HG03135 (cell line): ENCODE results near the gene ACSM2A.
"Not testable (repeated sequence)": the region's sequence is repeated elsewhere in the genome, so short reads cannot be mapped to it uniquely, and the experiment has no call there.

ENCODE experiments used
- ATAC-seq: cut with Tn5 transposase; IDR thresholded peaks from one replicate; pipeline ENCODE4 v1.9.1; 2021; ENCODE audit warnings: mild to moderate bottlenecking, moderate library complexity; ENCODE audit not compliant: unreplicated experiment

Gene ACSM2A

GRCh38 chr16:20446652-20447393 lies 4.5 kb upstream of the ACSM2A start:
- not testable (repeated sequence) for ATAC-seq

DNA sequence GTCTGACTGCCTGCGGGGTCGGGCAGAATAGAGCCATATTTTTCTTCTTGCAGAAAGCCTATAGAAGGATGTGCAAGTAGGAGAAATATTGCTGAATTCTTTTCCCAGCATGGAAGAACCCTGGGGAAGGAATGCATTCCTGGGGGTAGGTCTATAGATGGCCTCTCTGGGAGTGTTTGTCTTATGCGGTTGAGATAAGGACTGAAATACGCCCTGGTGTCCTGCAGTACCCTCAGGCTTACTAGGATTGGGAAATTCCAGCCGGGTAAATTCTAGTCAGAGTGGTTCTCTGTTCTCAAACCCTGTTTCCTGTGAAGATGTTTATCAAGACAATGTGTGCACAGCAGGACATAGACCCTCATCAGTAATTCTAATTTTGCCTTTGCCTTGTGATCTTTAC lies 2.3 kb downstream of the ACSM2A start:
- not testable (repeated sequence) for ATAC-seq

- ATAC-seq: not testable (repeated sequence)
These were observed 7.9 kb downstream of the ACSM2A start for GRCh38 chr16:20459227-20459626.

DNA sequence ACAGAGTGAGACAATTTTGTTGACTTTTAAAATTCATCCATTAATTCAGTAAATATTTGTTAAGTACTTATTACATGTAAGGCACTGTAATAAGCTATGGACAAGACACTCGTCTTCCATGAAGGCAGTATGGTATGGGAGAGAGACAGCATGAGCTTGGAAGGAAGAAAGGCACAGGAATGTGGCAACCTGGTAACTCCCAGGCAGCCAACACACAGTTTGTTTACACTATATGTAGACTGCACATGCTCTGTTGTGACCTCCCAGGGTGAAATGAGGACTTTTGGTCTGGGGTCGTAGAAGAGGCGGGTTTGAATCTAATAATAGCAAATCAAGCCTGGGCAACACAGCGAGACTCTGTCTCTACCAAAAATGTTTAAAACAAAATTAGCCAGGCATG lies 9.0 kb downstream of the ACSM2A start:
- ATAC-seq: not testable (repeated sequence)

GRCh38 chr16:20468954-20469353 lies 17.6 kb downstream of the ACSM2A start:
- ATAC-seq: not testable (repeated sequence)

DNA sequence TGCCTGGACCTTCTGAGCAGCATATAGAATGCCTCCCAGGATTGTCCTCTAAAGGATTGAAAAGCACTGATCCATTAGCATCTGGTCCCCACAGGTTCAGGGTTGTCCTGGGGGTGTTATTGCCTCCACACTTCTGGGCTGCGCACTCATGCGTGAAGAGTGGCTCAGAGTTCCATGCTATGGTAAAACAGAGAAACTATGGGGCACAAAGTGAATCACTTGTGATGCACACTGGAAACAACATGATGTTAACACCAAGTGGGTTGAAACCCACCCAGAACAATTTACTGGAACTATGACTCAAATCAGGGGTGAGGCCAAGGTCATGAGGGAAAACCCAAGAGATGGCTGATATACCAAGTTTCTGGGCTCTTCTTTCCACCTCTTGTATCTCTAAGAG lies 18.6 kb downstream of the ACSM2A start:
- ATAC-seq: not testable (repeated sequence)

GRCh38 chr16:20470732-20471131 lies 19.4 kb downstream of the ACSM2A start:
- not testable (repeated sequence) for ATAC-seq

- ATAC-seq: not testable (repeated sequence)
These were observed 25.9 kb downstream of the ACSM2A start for GRCh38 chr16:20477188-20477744.

DNA sequence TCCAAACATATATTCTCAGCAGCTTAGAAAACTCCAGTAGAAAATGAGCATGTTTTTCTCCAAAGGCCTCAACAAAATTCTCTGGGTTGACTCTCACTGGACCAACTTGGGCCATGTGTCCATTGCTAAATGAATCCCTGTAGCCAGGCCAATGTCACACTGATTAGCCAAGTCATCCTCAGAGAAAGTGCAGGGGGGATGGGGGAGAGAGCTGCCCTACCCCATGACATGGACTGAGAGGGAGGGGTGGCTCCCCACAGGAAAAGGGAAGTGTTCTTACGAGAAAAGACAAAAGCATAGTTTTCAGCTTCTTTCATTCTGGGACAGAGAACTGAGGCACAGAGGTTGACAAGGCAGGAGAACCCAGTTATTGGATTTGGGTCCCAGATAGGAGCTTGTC lies 32.7 kb downstream of the ACSM2A start:
- not testable (repeated sequence) for ATAC-seq

DNA sequence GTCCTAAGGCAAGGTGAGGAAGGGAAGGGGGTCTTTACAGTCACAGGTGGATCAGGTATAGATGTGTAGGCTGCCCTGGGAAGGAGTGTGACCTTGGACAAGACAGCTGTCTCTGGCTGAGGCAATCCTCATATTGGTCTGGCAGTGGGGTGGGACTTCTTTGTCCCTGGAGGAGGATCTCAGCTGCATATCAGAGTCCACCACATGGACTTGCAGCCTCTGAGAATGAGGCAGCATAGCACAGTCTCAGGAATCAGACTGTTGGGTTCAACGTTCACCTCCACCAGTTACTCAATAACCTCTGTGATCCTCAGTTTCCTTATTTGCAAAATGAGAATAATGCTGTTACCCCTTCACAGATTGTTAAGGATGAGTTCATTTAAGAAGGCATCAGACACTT lies 33.4 kb downstream of the ACSM2A start:
- ATAC-seq: no peak

GRCh38 chr16:20485408-20485807 lies 34.1 kb downstream of the ACSM2A start:
- ATAC-seq: no peak

GRCh38 chr16:20490994-20491393 lies 39.7 kb downstream of the ACSM2A start:
- ATAC-seq: not testable (repeated sequence)

- ATAC-seq: not testable (repeated sequence)
These were observed 40.1 kb downstream of the ACSM2A start for GRCh38 chr16:20491448-20491847.

DNA sequence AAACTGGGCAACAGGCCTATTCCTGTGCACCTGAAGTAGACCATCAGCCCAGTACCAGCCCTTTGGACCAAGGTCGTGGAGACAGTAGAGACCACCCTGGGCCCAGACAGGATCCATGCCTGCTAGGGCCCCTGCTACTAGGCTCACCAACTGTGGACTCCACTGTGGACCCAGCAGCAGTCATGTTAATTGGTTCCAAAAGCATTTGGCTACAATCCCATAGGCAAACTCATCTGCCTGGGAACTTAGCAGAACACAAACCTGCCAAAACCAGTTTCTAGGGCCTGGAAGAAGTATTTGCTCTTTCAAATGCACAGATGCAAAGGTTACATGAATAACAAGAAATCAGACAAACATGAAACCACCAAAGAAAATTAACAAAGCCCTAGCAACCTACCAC lies 53.1 kb downstream of the ACSM2A start:
- ATAC-seq: no peak

- ATAC-seq: no peak
These were observed 56.0 kb downstream of the ACSM2A start for GRCh38 chr16:20507280-20507679.

GRCh38 chr16:20510323-20510722 lies 59.0 kb downstream of the ACSM2A start:
- ATAC-seq: no peak

DNA sequence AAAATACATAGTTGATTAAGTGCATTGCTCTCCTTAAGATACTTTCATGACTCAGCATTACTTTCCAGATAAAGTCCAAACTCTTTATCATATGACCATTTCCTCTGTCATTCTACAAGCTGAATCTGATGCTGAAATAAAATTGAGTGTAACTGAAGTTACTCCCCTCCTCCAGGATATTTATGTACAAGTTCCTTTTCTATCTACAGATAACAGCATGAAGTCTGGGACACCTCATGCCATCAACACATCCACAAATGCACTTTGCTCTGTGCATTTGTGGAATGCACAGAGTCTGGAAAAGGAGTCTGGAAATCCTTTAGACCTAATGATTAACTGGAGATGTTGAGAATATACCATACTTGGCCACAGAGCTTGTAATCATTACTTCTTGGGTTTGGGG lies 64.4 kb downstream of the ACSM2A start:
- ATAC-seq: no peak

DNA sequence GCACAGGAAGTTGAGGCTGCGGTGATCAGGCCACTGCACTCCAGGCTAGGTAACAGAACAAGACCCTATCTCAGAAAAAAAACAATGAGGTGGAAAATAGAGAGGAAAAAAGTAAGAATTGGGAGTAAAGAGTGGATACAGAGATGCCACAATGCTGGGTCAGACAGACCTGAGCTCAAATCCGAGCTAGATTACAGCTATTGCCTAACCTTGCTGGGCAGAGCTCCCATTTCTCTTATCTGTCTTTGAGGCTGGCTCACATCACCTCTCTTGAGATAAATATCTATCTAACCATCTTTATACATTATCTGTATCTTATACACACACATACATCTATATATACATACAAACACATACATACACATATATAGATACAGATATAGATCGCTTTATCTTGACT lies 65.8 kb downstream of the ACSM2A start:
- no peak for ATAC-seq

DNA sequence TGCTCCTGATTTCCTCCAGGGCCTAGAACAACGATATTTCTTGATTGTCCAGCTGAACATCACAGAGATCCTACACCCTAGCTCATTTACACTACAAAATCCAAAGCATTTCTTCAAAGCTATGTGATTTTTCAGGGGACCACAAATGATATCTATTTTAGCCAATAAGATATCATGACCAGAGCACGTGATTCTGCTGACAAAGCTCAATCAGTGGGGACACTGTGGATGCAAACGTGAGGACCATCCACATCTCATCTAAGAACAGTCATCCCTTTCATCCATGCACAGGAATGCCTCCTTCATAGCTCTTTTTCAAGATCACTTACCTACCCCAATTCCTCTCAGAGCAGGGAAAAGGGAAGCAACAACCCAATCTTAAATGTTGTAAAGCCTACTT lies 67.9 kb downstream of the ACSM2A start:
- ATAC-seq: no peak

DNA sequence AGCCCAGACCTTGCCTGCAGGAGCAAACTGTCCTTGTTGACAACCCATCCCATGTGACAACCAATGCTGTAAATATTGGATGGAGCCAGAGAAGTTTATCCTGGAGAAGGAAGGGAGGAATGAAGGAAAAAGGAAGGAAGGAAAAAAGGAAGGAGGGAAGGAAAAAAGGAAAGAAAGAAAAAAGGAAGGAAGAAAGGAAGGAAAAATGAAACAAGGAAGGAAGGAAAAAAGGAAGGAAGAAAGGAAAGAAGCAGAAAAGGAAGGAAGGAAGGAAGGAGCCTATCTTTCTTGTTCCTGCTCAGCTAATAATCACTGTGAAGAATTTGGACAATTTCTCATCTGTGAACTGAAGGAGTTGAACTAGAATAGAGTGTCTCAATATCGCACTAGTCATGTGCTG lies 68.8 kb downstream of the ACSM2A start:
- ATAC-seq: no peak

DNA sequence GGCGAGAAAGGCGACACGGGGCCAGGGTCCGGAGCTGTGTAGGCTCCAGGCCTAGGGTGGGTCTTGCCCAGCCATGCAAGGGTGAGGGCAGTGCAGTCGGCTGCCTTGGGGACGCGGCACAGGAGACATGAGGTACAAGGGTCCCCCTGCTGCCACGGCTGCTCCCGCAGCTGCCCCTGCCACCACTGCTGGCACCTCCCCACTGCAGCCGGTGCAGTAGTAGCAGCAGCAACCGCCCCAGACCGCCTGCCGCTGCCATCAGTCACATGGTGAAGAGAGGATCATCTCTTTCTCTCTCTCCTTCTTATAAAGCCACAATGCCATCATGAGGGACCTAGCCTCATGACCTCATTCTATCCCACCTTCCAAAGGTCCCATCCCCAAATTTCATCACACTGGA lies 80.5 kb downstream of the ACSM2A start:
- ATAC-seq: not testable (repeated sequence)

GRCh38 chr16:20532284-20532792 lies 81.0 kb downstream of the ACSM2A start:
- not testable (repeated sequence) for ATAC-seq
